Muscle layer of duodenum (tissue), 2 donors: ENCODE results near the gene FHIP2A.
A peak's percentile ranks its signal among the peaks of the same experiment; 100 is the strongest.

Source experiments
- H3K27ac ChIP-seq: one replicate; pipeline ENCODE4 v1.7.0; 2013; ENCODE audit warnings: mild to moderate bottlenecking, low read length
- H3K27me3 ChIP-seq: one replicate; pipeline ENCODE4 v1.7.0; 2013; ENCODE audit warnings: low read depth, mild to moderate bottlenecking, control low read depth, low read length
- H3K36me3 ChIP-seq, 2 donors: one replicate each; pipeline ENCODE4 v1.7.0; 2013; ENCODE audit warnings: low read length in 2 of 2, control low read depth in 1 of 2, mild to moderate bottlenecking in 1 of 2; ENCODE audit not compliant: insufficient read depth in 2 of 2, control insufficient read depth in 1 of 2
- H3K4me1 ChIP-seq, 2 donors: one replicate each; pipeline ENCODE4 v1.7.0; 2013; ENCODE audit warnings: low read length in 2 of 2, mild to moderate bottlenecking in 2 of 2, control low read depth in 1 of 2, moderate library complexity in 1 of 2; ENCODE audit not compliant: insufficient read depth in 2 of 2, control insufficient read depth in 1 of 2
- H3K4me3 ChIP-seq, 2 donors: one replicate each; pipeline ENCODE4 v1.7.0; 2013; ENCODE audit warnings: low read length in 2 of 2, low read depth in 1 of 2, mild to moderate bottlenecking in 1 of 2
- H3K9me3 ChIP-seq, 2 donors: one replicate each; pipeline ENCODE4 v1.7.0; 2013; ENCODE audit warnings: low read length in 2 of 2, control low read depth in 1 of 2, mild to moderate bottlenecking in 1 of 2; ENCODE audit not compliant: control insufficient read depth in 1 of 2
- donor health status: healthy.

The FHIP2A gene

DNA sequence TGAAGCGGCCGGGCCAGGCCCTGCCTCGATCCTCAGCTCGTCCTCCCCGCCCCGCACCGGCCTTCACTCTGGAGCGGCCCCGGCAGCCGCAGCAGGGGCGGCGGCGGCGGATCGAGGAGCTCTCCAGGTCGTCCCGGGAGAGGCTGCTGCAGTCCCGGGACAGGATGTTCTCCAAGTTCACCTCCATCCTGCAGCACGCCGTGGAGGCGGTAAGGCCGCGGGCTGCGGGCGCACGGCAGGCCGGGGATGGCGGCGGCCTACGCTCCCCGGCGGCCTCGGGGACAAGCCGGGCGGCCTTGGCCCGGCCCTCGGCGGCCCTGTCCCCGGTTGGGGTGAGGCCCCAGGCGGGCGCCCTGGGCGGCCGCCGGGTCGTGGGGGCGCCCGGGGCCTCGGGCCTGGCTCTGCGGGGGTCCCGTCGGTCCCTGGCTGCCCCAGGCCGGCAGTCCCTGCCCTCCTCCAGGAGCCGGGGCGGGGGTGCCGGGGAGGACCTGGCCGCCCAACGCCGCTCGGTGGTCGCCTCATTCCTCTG, 399 bp downstream of the FHIP2A start:
- H3K4me1 ChIP-seq = peaks cover 10 to 23% of the 10 kb centered on the region in 2 donors
- H3K27me3 ChIP-seq = no peaks in the 10 kb centered on the region
- H3K4me3 ChIP-seq = peak overlapping the region; percentile 70 to 71

DNA sequence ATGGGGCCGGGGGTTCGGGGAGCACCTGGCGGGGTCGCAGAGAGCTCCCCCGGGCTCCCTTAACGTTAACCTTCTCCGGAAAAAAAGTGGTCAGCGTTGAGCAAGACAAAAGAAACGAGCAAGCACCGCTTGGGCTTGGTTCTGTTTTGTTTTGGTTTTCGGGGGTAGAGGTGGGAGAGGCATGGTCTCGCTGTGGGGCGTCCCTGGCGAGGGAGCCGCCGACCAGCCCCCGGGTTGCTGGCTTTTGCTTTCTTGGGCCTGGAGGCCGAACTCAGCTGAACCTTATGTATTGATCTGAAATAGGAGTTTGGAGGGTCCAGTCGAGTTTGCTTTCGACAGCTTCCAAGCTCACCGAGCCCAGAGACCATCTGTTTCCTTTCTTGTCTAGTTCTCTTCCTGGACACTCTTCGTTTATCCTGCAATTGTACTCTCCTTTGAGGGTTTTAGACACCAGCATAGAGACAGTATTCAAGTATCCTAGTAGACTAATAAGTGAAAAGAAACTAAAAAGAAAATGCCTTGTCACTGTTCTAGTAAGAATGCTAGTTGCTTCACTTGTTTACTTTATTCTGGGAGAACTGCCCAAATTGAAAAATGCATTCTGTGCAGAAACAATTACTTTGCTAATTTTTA, 980 bp downstream of the FHIP2A start:
- Histone ChIP-seq H3K4me1 (peaks cover 10 to 23% of the 10 kb centered on the region in 2 donors), H3K4me3 (peak overlapping the region; percentile 70 to 71), H3K36me3 (peaks cover 0 to 9% of the 10 kb centered on the region in 2 donors), H3K27ac (peak overlapping the region; percentile 94), H3K27me3 (no peaks in the 10 kb centered on the region), H3K9me3 (no peaks in the 10 kb centered on the region)

More for the DNA sequence above, 399 bp downstream of the FHIP2A start:
- Histone ChIP-seq H3K36me3 (peaks cover 0 to 9% of the 10 kb centered on the region in 2 donors), H3K27ac (peak overlapping the region; percentile 94), H3K9me3 (no peaks in the 10 kb centered on the region)

- Histone ChIP-seq H3K27ac (peak overlapping the region; percentile 94), H3K4me3 (peak overlapping the region; percentile 70 to 71), H3K36me3 (peaks cover 0 to 9% of the 10 kb centered on the region in 2 donors), H3K27me3 (no peaks in the 10 kb centered on the region), H3K4me1 (peaks cover 10 to 23% of the 10 kb centered on the region in 2 donors), H3K9me3 (no peaks in the 10 kb centered on the region)
Measured at GRCh38 chr10:114823077-114823463, 1.5 kb downstream of the FHIP2A start.

DNA sequence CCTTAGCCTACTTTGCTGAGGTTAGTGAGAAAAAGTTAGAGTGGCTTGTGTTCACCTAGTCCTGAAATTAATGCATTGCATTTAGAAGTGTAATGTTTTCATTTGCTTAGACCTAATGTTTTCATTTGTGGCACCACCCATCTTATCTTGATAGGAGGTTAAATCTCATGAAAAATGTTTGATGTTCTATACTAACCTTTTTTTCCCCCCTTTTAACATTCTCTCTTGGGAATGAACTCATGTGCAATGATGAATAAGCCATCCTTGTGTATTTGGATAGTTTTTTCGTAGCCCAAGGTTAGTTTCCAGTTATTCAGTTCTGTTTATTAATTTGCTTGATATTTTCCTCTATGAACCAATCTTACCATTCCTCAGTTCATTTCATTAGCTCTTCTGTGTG, 2.8 kb downstream of the FHIP2A start:
- peaks cover 0 to 9% of the 10 kb centered on the region in 2 donors for H3K36me3 ChIP-seq
- no peaks in the 10 kb centered on the region for H3K9me3 ChIP-seq
- H3K27ac ChIP-seq = no peak overlapping the region
- H3K27me3 ChIP-seq = no peaks in the 10 kb centered on the region
- peaks cover 10 to 23% of the 10 kb centered on the region in 2 donors for H3K4me1 ChIP-seq
- peak overlapping the region; percentile 28 to 35 for H3K4me3 ChIP-seq

DNA sequence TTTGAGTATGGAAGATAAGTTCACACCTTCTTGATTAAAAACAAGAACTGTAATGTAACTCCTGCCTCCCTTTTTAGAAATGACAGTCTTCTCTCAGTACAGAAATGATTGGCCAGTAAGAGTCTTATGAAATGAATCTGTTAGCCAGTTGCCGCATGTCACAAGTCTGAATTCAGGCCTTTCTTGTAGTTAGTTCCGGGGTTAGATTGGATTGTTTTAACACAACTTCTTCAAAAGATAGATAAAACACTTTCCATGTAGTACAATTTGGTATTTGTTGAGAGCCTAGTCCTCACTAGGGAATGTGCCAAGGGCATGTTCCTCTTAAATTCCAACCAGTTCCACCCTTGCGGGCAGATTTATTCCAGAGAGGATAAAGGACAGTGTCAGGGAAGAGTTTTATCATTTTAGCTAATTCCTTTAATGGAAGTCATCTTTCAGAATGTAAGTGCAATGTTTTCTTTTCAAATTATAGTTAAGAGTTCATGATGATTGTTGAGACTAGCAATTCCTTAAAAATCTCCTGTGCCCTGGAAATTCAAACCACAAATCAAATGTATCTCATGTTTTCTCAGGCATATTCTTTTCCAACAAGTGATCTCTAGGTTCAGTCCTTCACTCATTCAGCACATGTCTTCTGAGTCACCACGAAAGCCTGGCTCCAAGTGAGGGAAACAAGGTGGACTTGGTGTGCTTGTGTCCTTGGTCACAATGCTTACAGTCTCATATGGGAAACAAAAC, 4.1 kb downstream of the FHIP2A start:
- no peaks in the 10 kb centered on the region for H3K9me3 ChIP-seq
- no peak overlapping the region for H3K4me3 ChIP-seq
- peak overlapping the region; percentile 0 for H3K27ac ChIP-seq
- H3K36me3 ChIP-seq = peaks cover 0 to 9% of the 10 kb centered on the region in 2 donors
- H3K27me3 ChIP-seq = no peaks in the 10 kb centered on the region
- peaks cover 15 to 23% of the 10 kb centered on the region in 2 donors for H3K4me1 ChIP-seq

DNA sequence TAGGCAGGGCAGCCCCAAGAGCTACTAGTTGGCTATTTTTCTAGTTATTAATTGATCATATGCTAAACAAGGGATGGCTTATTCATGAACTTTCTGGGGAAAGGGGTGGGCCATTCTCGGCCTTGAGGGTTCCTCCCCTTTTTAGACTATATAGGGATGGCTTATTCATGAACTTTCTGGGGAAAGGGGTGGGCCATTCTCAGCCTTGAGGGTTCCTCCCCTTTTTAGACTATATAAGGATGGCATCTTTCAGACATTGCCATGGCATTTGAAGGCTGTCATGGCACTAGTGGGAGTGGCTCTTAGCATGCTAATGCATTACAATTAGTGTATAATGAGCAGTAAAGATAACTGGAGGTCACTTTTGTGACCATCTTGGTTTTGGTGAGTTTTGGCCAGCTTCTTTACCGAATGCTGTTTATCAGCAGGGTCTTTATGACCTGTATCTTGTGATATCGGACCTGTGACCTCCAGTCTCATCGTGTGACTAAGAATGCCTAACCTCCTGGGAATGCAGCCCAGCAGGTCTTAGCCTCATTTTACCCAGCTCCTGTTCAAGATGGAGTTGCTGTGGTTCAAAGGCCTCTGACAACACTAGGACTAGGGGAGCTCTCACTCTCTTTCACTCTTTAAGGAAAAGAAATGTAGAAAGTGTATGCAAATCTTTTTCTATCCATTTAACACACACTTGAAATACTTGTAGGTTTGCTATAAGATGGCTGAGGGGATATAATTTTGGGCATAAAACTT, 7.8 kb downstream of the FHIP2A start:
- H3K4me1 ChIP-seq = peaks cover 8 to 18% of the 10 kb centered on the region in 2 donors
- no peaks in the 10 kb centered on the region for H3K27me3 ChIP-seq
- no peaks in the 10 kb centered on the region for H3K9me3 ChIP-seq
- H3K4me3 ChIP-seq = no peak overlapping the region
- peaks cover 14 to 19% of the 10 kb centered on the region in 2 donors for H3K36me3 ChIP-seq
- peak overlapping the region; percentile 59 for H3K27ac ChIP-seq

GRCh38 chr10:114831186-114831867, 9.7 kb downstream of the FHIP2A start:
- Histone ChIP-seq H3K27ac (peak overlapping the region; percentile 39), H3K4me1 (peaks cover 4 to 5% of the 10 kb centered on the region in 2 donors), H3K27me3 (no peaks in the 10 kb centered on the region), H3K4me3 (no peak overlapping the region), H3K36me3 (peaks cover 19 to 25% of the 10 kb centered on the region in 2 donors), H3K9me3 (no peaks in the 10 kb centered on the region)

- no peaks in the 10 kb centered on the region for H3K9me3 ChIP-seq
- H3K27ac ChIP-seq = no peak overlapping the region
- no peaks in the 10 kb centered on the region for H3K27me3 ChIP-seq
- H3K4me1 ChIP-seq = no peaks in the 10 kb centered on the region
- H3K4me3 ChIP-seq = no peak overlapping the region
- peaks cover 44 to 57% of the 10 kb centered on the region in 2 donors for H3K36me3 ChIP-seq
Measured at GRCh38 chr10:114837690-114838089, 16.1 kb downstream of the FHIP2A start.

DNA sequence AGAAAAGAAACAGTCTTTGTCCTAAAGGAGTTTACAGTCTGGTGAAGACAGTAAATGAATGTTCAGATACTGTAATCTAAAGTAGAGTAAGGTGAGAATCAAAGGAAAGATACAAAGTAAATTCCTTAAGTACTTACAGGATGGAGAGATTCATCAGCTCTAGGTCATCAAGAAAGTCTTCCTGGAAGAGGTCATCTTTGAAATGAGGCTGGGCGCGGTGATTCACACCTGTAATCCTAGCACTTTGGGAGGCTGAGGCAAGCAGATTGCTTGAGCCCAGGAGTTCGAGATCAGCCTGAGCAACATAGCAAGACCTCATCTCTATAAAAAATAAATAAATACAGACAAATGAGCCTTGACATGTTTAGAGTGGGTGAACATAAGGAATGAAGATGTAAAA, 18.3 kb downstream of the FHIP2A start:
- no peak overlapping the region for H3K4me3 ChIP-seq
- H3K4me1 ChIP-seq = no peaks in the 10 kb centered on the region
- H3K36me3 ChIP-seq = peaks cover 49 to 62% of the 10 kb centered on the region in 2 donors
- no peaks in the 10 kb centered on the region for H3K9me3 ChIP-seq
- no peaks in the 10 kb centered on the region for H3K27me3 ChIP-seq
- no peak overlapping the region for H3K27ac ChIP-seq

- no peak overlapping the region for H3K27ac ChIP-seq
- no peaks in the 10 kb centered on the region for H3K27me3 ChIP-seq
- H3K9me3 ChIP-seq = no peaks in the 10 kb centered on the region
- H3K4me1 ChIP-seq = no peaks in the 10 kb centered on the region
- no peak overlapping the region for H3K4me3 ChIP-seq
- peaks cover 64 to 83% of the 10 kb centered on the region in 2 donors for H3K36me3 ChIP-seq
Measured at GRCh38 chr10:114845978-114846693, 24.6 kb downstream of the FHIP2A start.
